Astrocyte of the cerebellum (primary cell): Measurements from ENCODE around the gene PDE11A.

Source experiments
- DNase-seq: peaks from one replicate; pipeline ENCODE4 v3.0.0-alpha.2; 2011; ENCODE audit warnings: low read depth
- H3K4me3 ChIP-seq: 2 replicates; pipeline ENCODE4 v1.5.1; 2011; ENCODE audit warnings: mild to moderate bottlenecking, low read depth, low read length, moderate library complexity
- in situ Hi-C: cut with HindIII; loops from 2 replicates; pipeline ENCODE4 v1.10.0; 2017; ENCODE audit warnings: low sequenced_read_pairs
- TF ChIP-seq, protein P1 (sequence below): IDR thresholded peaks from 2 replicates; pipeline ENCODE4 v1.5.1; 2012; ENCODE audit warnings: low read length, low read depth, moderate library complexity, mild to moderate bottlenecking; ENCODE audit errors: missing control alignments

Gene PDE11A

DNA sequence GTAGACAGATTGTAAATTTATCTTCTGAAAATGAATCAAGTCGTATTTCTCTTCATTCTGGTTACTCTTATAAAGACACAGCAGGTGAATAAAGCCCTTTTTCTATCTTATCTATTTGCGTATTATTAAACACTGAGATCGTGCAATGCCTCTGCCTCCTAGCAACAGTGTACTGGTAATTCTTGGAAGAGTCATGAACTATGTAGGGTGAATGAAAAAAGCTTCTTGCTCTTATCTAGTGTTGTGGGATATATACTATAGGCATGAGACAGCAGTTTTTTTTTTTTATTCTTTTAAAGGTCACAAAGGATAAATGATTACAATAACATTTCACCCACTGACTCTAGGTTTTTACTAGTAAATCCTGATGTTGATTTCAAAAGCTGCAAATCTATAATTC, 324.2 kb downstream of the PDE11A start:
- in situ Hi-C loops: no loop called here
- TF ChIP-seq, protein P1, sequence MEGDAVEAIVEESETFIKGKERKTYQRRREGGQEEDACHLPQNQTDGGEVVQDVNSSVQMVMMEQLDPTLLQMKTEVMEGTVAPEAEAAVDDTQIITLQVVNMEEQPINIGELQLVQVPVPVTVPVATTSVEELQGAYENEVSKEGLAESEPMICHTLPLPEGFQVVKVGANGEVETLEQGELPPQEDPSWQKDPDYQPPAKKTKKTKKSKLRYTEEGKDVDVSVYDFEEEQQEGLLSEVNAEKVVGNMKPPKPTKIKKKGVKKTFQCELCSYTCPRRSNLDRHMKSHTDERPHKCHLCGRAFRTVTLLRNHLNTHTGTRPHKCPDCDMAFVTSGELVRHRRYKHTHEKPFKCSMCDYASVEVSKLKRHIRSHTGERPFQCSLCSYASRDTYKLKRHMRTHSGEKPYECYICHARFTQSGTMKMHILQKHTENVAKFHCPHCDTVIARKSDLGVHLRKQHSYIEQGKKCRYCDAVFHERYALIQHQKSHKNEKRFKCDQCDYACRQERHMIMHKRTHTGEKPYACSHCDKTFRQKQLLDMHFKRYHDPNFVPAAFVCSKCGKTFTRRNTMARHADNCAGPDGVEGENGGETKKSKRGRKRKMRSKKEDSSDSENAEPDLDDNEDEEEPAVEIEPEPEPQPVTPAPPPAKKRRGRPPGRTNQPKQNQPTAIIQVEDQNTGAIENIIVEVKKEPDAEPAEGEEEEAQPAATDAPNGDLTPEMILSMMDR: no peak
- no peak for DNase-seq
- H3K4me3 ChIP-seq: no peak overlapping the region

DNA sequence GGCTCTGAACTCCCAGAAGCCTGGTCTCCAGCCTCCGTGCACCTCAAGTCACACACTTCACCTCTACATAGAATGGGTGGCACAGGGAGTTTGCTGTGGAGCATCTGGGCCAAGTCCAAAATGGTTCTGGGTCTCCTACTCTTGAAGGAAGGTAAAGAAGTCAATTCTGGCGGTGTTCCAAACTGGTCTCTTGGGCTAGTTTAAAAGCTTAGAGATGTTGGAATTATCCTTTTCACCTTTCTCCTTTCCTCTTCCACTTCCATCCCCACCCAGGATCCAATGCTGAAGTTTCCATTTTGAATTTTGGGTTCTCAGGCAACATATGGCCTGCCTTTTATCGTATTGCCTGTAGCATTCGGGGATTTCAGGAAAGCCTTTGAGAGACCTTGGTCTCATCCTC, 325.2 kb downstream of the PDE11A start:
- TF ChIP-seq, protein P1: no peak
- no peak overlapping the region for H3K4me3 ChIP-seq
- no peak for DNase-seq
- in situ Hi-C loops: no loop called here

DNA sequence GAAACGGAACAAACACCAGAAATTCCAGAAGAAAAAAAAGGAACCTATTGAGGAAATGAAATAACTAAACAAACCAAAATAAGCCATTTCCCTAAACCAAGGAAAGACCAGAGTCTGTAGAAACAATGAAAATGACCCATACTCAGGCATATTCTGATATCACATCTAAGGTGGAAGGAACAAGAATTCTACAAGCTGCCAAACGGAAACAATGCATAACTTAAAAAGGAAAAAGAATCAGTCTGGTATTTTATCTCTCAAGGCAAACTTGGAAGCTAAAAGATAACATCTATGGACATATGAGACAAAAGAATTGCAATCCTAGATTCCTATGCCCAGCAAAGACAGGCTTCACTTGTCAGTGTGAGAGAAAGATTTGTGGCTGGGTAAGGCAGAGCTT, 326.2 kb downstream of the PDE11A start:
- DNase-seq: no peak
- in situ Hi-C loops: no loop called here
- TF ChIP-seq, protein P1: no peak

DNA sequence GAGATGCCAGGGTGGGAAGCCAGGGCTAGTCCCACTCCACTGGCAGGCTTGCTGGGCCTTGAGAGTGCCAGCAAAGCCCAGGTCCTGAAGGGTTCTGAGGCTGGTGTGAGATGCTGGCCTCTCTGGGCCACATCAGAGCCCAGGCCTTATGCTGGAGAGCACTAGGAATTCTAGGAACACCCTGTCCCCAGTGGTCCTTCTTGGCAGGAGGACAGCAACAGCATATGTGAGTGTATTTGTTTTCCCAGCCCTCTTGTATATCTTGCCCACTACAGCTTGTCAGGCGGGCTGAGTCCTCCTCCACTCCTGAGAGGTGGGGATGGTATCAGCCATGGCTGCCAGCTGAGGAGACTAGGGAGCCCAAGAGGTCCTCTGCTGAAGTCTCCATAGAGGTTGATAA, 327.0 kb downstream of the PDE11A start:
- no peak for DNase-seq
- TF ChIP-seq, protein P1: no peak
- no peak overlapping the region for H3K4me3 ChIP-seq
- in situ Hi-C loops: no loop called here

More for the DNA sequence above, 326.2 kb downstream of the PDE11A start:
- H3K4me3 ChIP-seq: no peak overlapping the region

DNA sequence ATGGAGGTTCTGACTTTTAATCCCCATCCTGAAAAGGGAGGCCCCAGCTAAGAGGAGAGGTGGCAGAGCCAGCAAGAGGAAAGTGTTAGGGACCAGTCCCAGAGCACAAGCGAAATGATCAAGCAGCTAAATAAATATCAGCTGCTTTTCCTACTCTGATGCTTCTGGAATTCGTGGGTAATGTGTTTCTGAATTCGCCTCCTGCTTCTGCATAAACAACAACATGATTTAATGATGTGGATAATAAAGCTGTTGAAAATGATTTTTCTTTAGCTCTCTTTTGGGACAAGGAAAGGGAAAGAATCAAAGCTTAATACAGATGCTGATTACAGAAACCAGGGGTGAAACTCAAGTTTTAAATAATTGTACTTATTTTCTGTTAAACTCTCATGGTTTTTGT, 329.7 kb downstream of the PDE11A start:
- TF ChIP-seq, protein P1: no peak
- no peak overlapping the region for H3K4me3 ChIP-seq
- no peak for DNase-seq
- in situ Hi-C loops: no loop called here

DNA sequence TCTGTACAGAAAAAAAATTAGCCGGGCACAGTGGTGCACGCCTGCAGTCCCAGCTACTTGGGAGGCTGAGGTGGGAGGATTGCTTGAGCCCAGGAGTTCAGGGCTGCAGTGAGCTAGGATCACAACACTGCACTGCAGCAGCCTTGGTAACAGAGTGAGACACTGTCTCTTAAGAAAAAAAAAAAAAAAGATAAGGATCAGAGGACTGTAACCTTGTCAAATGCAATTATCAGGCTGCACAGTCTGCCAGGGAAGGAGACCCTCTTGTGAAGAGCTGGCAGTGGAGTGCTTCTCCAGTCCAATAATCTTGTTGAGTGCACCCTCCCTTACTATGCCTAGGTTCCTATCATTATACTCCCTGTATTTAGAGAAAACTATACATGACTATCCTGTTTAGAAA, 330.7 kb downstream of the PDE11A start:
- in situ Hi-C loops: no loop called here
- no peak for DNase-seq
- H3K4me3 ChIP-seq: no peak overlapping the region
- TF ChIP-seq, protein P1: no peak

DNA sequence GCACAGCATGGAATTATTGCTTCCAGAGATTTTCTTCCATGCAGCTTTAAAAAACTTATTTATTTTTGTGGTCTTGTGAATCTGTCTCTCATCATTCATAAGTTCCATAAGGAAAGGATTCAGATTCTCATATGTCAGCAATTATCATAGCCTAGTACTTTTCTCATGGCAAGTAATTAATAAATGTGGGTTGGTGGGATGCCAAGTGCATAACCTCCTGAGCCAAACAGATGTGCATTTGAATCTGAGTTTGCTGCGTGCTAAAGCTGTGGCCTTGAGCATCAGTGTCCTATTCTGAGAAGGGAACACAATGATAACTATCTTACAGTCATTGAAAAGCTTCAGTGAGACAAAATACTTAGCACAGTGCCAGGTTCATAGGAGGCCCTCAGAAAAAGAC, 331.9 kb downstream of the PDE11A start:
- no peak overlapping the region for H3K4me3 ChIP-seq
- in situ Hi-C loops: no loop called here
- TF ChIP-seq, protein P1: no peak
- DNase-seq: no peak
